Left renal pelvis (tissue), 4 donors: ENCODE results near the gene HS2ST1. TPM values are rescaled to one million over a fixed set of nuclear protein-coding genes. Genes with fewer than 3 reads are reported as not detected.
A peak's percentile ranks its signal among the peaks of the same experiment; 100 is the strongest.
"Not testable (repeated sequence)": the region's sequence is repeated elsewhere in the genome, so short reads cannot be mapped to it uniquely, and the experiment has no call there.

Experiments
- DNase-seq, 4 donors: peaks; one replicate each; pipeline ENCODE4 v3.0.0-alpha.2; 2013; ENCODE audit warnings: low read depth in 4 of 4, low spot score in 3 of 4
- polyA plus RNA-seq, 4 donors: library from polyadenylated mRNA; unstranded; fragments of 120-200 nt; gene quantifications; one replicate each; pipeline ENCODE4 v1.2.1, GENCODE V29; 2013; ENCODE audit not compliant: insufficient read length in 4 of 4

Gene HS2ST1
- polyA plus RNA-seq, 4 donors, result 39.1 to 54.3 (median 48.1) TPM

- DNase-seq, result no peak
These were observed 142.5 kb downstream of the HS2ST1 start for GRCh38 chr1:87056974-87057373.

DNA sequence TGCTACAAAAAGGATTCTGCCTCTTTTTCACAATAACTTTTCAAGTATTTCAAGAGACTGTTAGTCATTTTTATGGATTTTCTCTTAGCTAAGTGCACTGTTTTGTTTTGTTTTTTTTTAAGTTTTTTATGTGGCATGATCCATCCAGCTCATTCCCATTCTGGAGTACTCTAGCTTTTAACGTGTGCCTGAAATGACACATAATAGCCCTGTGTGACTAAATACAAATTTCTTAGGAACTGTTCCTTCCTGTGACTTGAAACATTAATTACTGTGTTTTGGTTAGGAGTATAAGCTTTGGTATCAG, 143.9 kb downstream of the HS2ST1 start:
- no peak for DNase-seq

GRCh38 chr1:87061742-87062156, 147.3 kb downstream of the HS2ST1 start:
- no peak for DNase-seq

GRCh38 chr1:87062687-87063086, 148.3 kb downstream of the HS2ST1 start:
- no peak for DNase-seq

- DNase-seq, result no peak
These were observed 149.9 kb downstream of the HS2ST1 start for GRCh38 chr1:87064309-87064708.

DNA sequence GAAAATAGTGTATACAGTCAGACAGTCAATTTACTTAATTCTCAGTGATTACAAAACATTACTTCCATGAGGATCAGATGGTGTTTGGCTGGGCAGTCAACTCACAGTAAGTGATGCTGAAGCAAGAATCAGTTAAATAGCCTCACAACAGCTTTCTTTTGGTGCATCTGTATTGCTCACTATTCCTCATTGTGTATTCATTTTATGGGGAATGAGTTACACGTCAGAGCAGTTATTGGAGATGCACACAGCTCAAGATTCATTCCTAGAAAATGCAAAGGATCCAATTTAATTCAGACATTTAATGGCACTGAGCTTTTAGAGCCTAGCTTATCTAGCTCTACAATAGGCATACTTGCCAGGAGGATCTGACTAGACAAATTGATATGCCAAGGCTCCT, 150.6 kb downstream of the HS2ST1 start:
- no peak for DNase-seq

- not testable (repeated sequence) for DNase-seq
These were observed 152.3 kb downstream of the HS2ST1 start for GRCh38 chr1:87066708-87067107.

DNA sequence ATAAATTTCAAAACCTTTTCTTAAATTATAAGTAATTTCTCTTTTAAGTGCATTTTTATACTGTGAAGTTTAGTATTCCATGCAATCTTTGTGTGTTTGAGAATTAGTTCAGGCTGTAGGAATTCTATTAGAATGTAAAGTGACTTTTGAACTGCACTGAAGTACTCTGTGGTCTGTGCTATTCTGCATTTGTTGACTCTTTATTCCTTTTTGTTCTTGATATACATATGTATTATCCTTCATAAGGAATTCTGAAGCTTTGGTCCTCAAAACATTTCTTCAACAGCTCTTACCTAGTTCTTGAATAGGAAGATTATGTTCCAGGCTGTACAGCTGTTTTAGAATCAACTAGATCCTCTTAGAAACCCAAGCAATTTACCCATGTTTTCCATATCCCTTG, 158.0 kb downstream of the HS2ST1 start:
- no peak for DNase-seq

DNA sequence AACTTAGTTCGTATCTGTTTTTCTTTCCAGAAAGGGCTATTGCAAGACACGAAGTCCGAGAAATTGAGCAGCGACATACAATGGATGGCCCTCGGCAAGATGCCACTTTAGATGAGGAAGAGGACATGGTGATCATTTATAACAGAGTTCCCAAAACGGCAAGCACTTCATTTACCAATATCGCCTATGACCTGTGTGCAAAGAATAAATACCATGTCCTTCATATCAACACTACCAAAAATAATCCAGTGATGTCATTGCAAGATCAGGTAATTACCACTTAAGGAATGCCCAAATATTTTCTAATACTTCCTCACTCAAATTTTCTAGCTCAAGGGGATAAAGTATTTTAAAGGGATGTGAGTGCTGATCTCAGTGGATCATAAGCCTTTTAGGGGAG, 158.5 kb downstream of the HS2ST1 start:
- DNase-seq, result no peak

- no peak for DNase-seq
These were observed 159.8 kb downstream of the HS2ST1 start for GRCh38 chr1:87074001-87074795.

- peak in 1 of 4 donors; percentile 16 for DNase-seq
These were observed 163.7 kb downstream of the HS2ST1 start for GRCh38 chr1:87077959-87078639.

DNA sequence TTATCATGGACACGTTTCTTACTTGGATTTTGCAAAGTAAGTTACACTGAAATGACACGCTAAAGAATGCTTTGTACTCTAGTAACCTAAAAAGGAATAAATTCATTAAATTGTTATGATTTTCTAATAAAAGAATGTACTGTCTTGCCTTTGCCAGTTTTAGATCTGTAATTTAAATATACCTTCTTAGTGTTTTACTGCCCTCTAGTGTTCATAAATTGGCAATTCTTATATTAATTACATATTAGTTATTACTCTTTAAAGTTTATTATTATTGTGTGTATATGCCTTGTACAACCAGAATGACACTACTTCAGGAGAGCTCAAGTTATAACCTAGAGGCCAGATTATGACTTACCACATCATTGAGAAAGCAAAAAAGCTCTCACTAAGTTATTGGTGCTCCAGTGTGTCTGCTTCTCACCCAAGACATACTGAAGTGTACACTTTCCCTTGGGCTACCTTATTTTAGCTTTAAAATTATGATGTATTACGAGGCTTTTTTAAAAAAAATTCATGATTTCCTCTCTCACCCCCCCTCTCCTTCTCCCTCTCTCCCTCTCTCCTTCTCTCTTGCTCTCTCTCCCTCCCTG, 169.9 kb downstream of the HS2ST1 start:
- no peak for DNase-seq

- no peak for DNase-seq
These were observed 171.7 kb downstream of the HS2ST1 start for GRCh38 chr1:87086120-87086519.

DNA sequence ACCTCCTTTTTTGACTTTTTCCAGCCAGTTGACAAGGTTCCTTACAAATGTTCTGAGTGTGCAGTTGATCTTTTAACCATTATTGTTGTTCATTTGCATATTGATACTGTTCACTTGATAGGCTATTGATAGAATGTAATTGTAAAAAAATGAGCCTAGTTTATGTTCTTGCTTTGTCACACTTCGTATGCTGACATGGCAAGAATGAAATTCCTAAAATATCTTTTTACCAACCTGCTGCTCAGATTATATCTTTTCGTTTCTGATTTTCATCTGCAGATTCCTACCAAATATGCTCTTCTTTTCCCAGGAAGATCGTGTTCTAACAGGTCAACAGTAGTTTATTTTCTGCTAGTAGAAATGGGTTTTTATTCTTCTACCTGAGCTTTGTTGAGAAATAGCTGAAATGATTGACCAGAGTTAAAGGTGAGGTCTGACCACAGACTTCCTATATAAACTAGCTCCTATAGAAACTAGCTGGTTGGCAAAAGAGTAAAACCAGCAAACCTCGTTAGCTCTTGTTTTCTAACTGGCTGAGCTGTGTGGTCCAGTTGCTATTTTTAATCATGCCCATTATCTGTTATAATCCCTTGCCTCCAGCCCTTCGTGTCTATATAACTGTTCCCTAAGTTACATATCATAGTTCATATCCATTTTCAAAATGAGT, 174.8 kb downstream of the HS2ST1 start:
- no peak for DNase-seq

DNA sequence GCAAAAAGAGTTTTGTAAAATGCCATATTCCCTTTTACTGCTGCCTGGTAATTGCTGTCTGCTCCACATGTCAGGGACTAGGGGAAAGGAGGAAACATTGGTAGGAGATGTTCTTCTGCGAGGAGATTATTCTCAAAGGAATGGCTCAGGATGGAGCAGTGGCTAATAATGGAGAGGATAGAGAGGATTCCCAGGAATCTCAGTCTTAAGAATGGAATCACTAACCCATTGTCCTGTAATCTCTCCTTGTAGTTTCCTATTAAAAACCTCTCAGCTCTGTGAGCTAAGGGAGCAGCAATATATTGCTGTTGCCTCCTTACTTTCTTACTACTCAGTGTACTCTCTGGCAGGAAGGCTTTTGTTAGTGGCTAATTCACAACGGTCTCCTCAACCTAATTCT, 175.4 kb downstream of the HS2ST1 start:
- no peak for DNase-seq

DNA sequence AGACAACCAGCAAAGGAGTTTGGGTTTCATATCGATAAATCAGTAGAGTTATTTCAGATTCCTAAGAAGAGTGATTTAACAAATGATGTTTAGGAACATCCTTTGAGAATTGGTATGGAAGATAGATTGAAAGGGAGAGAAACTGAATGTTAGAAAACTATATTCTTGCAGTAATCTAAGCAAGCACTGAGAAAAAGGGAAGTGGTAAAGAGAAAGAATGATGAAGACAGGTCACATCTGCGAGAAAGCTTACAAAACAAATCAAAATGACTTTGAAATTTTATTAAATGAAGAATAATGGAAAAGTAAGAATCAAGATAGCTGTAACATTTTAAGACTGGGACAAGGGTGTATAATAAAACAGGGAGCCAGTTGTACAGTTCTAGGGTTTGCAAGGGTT, 177.0 kb downstream of the HS2ST1 start:
- no peak for DNase-seq

- DNase-seq, result no peak
These were observed 178.4 kb downstream of the HS2ST1 start for GRCh38 chr1:87092846-87093245.

GRCh38 chr1:87093286-87093685, 178.9 kb downstream of the HS2ST1 start:
- DNase-seq, result no peak

- DNase-seq, result no peak
These were observed 179.8 kb downstream of the HS2ST1 start for GRCh38 chr1:87094238-87094637.

- DNase-seq, result no peak
These were observed 185.8 kb downstream of the HS2ST1 start for GRCh38 chr1:87100271-87100670.

DNA sequence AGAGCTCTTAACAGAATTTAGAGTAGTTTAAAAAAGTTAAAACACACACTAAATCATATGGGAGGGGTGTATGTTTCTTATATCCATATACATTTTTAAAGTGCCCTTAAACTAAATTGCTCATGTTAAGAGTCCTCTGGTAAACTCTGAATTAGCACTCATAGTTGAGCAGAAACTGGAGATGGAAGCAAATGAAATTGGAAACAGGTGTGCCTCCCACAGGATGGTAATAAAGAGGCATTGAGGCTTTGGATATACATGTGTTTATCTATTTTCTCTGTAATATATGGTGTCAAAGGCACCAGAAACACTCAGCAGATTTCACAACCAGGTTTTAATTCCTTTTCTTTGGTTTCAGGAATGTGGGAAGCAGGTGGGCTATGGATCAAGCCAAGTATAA, 188.6 kb downstream of the HS2ST1 start:
- no peak for DNase-seq
